BJ (cell line): ENCODE data around the gene DOCK6. TPM values are rescaled to one million over a fixed set of nuclear protein-coding genes. Genes with fewer than 3 reads are reported as not detected.

Experiments used
- CTCF ChIA-PET: fragments of 350-600 bp; formaldehyde crosslinking; extraction: SDS; loops from one replicate; lab custom pipeline; 2021; ENCODE audit warnings: antibody characterized with exemption, inconsistent platforms; lab: Yijun Ruan, JAX
- POLR2A ChIA-PET: fragments of 300-600 bp; sonication (Branson Sonifier 250); formaldehyde crosslinking; extraction: SDS; loops from one replicate; lab custom pipeline; 2021; ENCODE audit warnings: antibody characterized with exemption; lab: Charles Lee
- DNase-seq: peaks from one replicate; pipeline ENCODE4 v3.0.0-alpha.2; 2011; ENCODE audit warnings: low read depth
- H3K27me3 ChIP-seq: 2 replicates; pipeline ENCODE4 v1.6.0; 2011; ENCODE audit warnings: low read length; ENCODE audit not compliant: control insufficient read depth, insufficient read depth
- H3K36me3 ChIP-seq: 2 replicates; pipeline ENCODE4 v1.5.1; 2011; ENCODE audit warnings: low read length; ENCODE audit not compliant: control insufficient read depth, insufficient read depth
- H3K4me3 ChIP-seq: 2 replicates; pipeline ENCODE4 v1.5.1; 2011; ENCODE audit warnings: low read depth, mild to moderate bottlenecking, control low read depth, low read length
- polyA plus RNA-seq: library from polyadenylated mRNA; depleted of rRNA; stranded (reverse); fragments of >200 nt; gene quantifications from 2 replicates; pipeline ENCODE4 v1.2.3, GENCODE V29; 2011
- TF ChIP-seq, protein P1 (sequence below): IDR thresholded peaks from 2 replicates; pipeline ENCODE4 v1.5.1; 2011; ENCODE audit warnings: low read depth, mild to moderate bottlenecking, control low read depth, inconsistent platforms, low read length, moderate library complexity; ENCODE audit not compliant: insufficient read depth

The DOCK6 gene
- polyA plus RNA-seq, 1 experiment, result 15.2 TPM

GRCh38 chr19:11177592-11177991, 84.7 kb downstream of the DOCK6 start:
- no peak overlapping the region for H3K4me3 ChIP-seq
- no peaks in the 10 kb centered on the region for H3K27me3 ChIP-seq
- TF ChIP-seq, protein P1, sequence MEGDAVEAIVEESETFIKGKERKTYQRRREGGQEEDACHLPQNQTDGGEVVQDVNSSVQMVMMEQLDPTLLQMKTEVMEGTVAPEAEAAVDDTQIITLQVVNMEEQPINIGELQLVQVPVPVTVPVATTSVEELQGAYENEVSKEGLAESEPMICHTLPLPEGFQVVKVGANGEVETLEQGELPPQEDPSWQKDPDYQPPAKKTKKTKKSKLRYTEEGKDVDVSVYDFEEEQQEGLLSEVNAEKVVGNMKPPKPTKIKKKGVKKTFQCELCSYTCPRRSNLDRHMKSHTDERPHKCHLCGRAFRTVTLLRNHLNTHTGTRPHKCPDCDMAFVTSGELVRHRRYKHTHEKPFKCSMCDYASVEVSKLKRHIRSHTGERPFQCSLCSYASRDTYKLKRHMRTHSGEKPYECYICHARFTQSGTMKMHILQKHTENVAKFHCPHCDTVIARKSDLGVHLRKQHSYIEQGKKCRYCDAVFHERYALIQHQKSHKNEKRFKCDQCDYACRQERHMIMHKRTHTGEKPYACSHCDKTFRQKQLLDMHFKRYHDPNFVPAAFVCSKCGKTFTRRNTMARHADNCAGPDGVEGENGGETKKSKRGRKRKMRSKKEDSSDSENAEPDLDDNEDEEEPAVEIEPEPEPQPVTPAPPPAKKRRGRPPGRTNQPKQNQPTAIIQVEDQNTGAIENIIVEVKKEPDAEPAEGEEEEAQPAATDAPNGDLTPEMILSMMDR, result no peak
- no peak for DNase-seq
- H3K36me3 ChIP-seq, result peaks cover 52% of the 10 kb centered on the region
- CTCF ChIA-PET, result interaction anchor here (0.8 to 1.4 kb wide), 2 partner anchors 26 to 39 kb away, joined by 3 to 6 read pairs; no protein-coding TSS in a partner anchor
- POLR2A ChIA-PET, result interaction anchor here (0.6 kb wide), 2 partner anchors 9 to 12 kb away, joined by 7 to 8 read pairs; no protein-coding TSS in a partner anchor

DNA sequence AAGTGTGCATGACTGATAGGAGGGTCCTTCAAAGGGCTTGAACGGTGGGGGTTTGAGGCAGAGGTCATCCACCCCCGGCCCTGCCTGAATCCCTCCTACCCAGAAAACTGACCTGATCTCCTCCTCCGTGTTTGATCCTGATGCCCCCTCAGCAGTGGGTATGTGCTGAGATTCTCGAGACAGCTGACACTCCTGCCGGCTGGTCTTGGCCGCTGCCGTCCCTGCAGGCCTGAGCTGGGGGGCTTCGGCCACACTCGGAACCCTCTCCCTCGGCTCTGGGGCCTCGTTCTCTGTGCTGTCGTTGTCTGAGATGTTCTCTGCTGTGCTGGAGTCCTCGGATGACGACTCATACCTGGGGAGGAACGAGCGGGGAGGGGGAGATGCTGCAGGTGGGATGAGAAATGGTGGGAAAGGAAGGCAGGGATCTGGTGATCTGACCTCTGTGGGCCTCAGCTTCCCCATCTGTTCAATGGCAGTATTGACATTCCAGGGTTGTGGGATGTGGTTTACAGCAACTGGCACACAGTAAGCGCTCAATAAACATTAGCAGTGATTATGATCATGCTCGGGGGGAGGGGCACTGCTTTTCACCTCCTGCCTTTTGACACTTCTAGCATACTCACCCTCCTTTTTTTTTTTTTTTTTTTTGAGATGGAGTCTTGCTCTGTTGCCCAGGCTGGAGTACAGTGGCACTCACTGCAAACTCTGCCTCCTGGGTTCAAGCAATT, 85.7 kb downstream of the DOCK6 start:
- ChIA-PET POLR2A (no interaction called here), CTCF (interaction anchor here (1.4 kb wide), 1 partner anchor 38 kb away, joined by 3 read pairs; no protein-coding TSS in a partner anchor)
- TF ChIP-seq, protein P1, result no peak
- H3K4me3 ChIP-seq, result no peak overlapping the region
- DNase-seq, result no peak
- peaks cover 55% of the 10 kb centered on the region for H3K36me3 ChIP-seq
- no peaks in the 10 kb centered on the region for H3K27me3 ChIP-seq

- Histone ChIP-seq H3K4me3 (no peak overlapping the region), H3K36me3 (peaks cover 56% of the 10 kb centered on the region), H3K27me3 (no peaks in the 10 kb centered on the region)
- DNase-seq, result no peak
- CTCF ChIA-PET, result interaction anchor here (1.4 kb wide), 1 partner anchor 28 kb away, joined by 5 read pairs; no protein-coding TSS in a partner anchor
- TF ChIP-seq, protein P1, result no peak
- POLR2A ChIA-PET, result no interaction called here
Observed at GRCh38 chr19:11175920-11176319, 86.4 kb downstream of the DOCK6 start.

DNA sequence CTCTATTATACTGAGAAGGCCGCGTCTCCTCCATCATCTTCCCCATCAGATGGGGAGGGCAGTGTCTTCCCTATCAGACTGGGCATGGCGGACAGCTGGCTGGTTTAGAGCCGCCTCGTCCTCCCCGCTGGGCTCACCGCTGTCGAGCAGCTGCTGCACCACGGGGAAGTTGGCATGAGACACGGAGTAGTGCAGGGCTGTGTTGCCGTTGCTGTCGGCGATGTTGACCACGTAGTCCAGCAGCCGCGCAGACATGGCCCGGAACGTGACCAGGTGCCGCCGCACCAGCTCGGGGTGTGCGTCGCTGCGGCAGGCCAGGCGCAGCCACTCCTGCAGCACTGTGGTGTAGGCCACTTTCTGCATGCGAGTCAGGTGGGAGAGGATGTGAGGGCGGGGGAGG, 88.0 kb downstream of the DOCK6 start:
- CTCF ChIA-PET, result interaction anchor here (1.0 to 1.4 kb wide), 2 partner anchors 14 to 30 kb away, joined by 3 to 5 read pairs; no protein-coding TSS in a partner anchor
- POLR2A ChIA-PET, result no interaction called here
- TF ChIP-seq, protein P1, result no peak
- H3K4me3 ChIP-seq, result no peak overlapping the region
- H3K27me3 ChIP-seq, result no peaks in the 10 kb centered on the region
- DNase-seq, result no peak
- H3K36me3 ChIP-seq, result peaks cover 60% of the 10 kb centered on the region

GRCh38 chr19:11173516-11174155, 88.7 kb downstream of the DOCK6 start:
- TF ChIP-seq, protein P1, result no peak
- no peaks in the 10 kb centered on the region for H3K27me3 ChIP-seq
- peaks cover 56% of the 10 kb centered on the region for H3K36me3 ChIP-seq
- ChIA-PET CTCF (no interaction called here), POLR2A (no interaction called here)
- DNase-seq, result no peak
- H3K4me3 ChIP-seq, result no peak overlapping the region
